Measurements from ENCODE around the gene TMEM60.

GRCh38 chr7:77791956-77792355 lies 6.3 kb downstream of the TMEM60 start:
- TF ChIP-seq CTCF (IDR thresholded peaks at IDR 0.05) (no peak), POLR2A (IDR thresholded peaks at IDR 0.05) (no peak)

Data from lower leg skin (tissue), 3 donors.